Endothelial cell (in vitro differentiated cells): Measurements from ENCODE around the gene GNAI3. TPM values are rescaled to one million over a fixed set of nuclear protein-coding genes. Genes with fewer than 3 reads are reported as not detected.
A peak's percentile ranks its signal among the peaks of the same experiment; 100 is the strongest.

ENCODE experiments used
- DNase-seq: peaks from one replicate; pipeline ENCODE4 v3.0.0; 2021; ENCODE audit warnings: low spot score
- H3K27ac Mint-ChIP-seq: one replicate; pipeline ENCODE4 v1.8.0; 2021; ENCODE audit warnings: mixed read lengths, inconsistent platforms; ENCODE audit not compliant: unreplicated experiment
- H3K27me3 Mint-ChIP-seq: one replicate; pipeline ENCODE4 v1.8.0; 2021; ENCODE audit warnings: mild to moderate bottlenecking, moderate library complexity, mixed read lengths, inconsistent platforms; ENCODE audit not compliant: unreplicated experiment
- H3K36me3 Mint-ChIP-seq: one replicate; pipeline ENCODE4 v1.8.0; 2021; ENCODE audit warnings: mild to moderate bottlenecking, low read depth, mixed read lengths, inconsistent platforms; ENCODE audit not compliant: unreplicated experiment
- H3K4me1 Mint-ChIP-seq: one replicate; pipeline ENCODE4 v1.8.0; 2021; ENCODE audit warnings: mild to moderate bottlenecking, mixed read lengths, inconsistent platforms; ENCODE audit not compliant: unreplicated experiment
- H3K4me3 Mint-ChIP-seq: one replicate; pipeline ENCODE4 v1.8.0; 2021; ENCODE audit warnings: mild to moderate bottlenecking, mixed read lengths, inconsistent platforms; ENCODE audit not compliant: unreplicated experiment
- H3K9me3 Mint-ChIP-seq: one replicate; pipeline ENCODE4 v1.8.0; 2021; ENCODE audit warnings: mixed read lengths, inconsistent platforms; ENCODE audit not compliant: unreplicated experiment
- total RNA-seq: library from RNA; stranded (reverse); fragmentation: NEBNext Ultra II Directional; extraction: Animal tissue kit (Norgen Biotek cat#: 25700); gene quantifications from one replicate; pipeline ENCODE4 v1.2.1, GENCODE V29; 2021; ENCODE audit not compliant: unreplicated experiment
- TF ChIP-seq, protein P1 (sequence below): fragments of 200-600 bp; sonication (generic); IDR thresholded peaks from one replicate; pipeline ENCODE4 v1.5.0; 2021; ENCODE audit warnings: antibody characterized with exemption; ENCODE audit not compliant: unreplicated experiment

GNAI3 gene
- total RNA-seq, 1 donor from 2014 or later = 17.7 TPM

GRCh38 chr1:109627692-109628399 lies 79.4 kb downstream of the GNAI3 start:
- Mint-ChIP-seq H3K36me3 (peaks cover 26% of the 10 kb centered on the region), H3K27me3 (peaks cover 23% of the 10 kb centered on the region), H3K4me3 (peak overlapping the region; percentile 42), H3K9me3 (no peaks in the 10 kb centered on the region), H3K4me1 (peaks cover 6% of the 10 kb centered on the region), H3K27ac (peak overlapping the region; percentile 30)
- no peak for DNase-seq
- TF ChIP-seq, protein P1, sequence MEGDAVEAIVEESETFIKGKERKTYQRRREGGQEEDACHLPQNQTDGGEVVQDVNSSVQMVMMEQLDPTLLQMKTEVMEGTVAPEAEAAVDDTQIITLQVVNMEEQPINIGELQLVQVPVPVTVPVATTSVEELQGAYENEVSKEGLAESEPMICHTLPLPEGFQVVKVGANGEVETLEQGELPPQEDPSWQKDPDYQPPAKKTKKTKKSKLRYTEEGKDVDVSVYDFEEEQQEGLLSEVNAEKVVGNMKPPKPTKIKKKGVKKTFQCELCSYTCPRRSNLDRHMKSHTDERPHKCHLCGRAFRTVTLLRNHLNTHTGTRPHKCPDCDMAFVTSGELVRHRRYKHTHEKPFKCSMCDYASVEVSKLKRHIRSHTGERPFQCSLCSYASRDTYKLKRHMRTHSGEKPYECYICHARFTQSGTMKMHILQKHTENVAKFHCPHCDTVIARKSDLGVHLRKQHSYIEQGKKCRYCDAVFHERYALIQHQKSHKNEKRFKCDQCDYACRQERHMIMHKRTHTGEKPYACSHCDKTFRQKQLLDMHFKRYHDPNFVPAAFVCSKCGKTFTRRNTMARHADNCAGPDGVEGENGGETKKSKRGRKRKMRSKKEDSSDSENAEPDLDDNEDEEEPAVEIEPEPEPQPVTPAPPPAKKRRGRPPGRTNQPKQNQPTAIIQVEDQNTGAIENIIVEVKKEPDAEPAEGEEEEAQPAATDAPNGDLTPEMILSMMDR = no peak

DNA sequence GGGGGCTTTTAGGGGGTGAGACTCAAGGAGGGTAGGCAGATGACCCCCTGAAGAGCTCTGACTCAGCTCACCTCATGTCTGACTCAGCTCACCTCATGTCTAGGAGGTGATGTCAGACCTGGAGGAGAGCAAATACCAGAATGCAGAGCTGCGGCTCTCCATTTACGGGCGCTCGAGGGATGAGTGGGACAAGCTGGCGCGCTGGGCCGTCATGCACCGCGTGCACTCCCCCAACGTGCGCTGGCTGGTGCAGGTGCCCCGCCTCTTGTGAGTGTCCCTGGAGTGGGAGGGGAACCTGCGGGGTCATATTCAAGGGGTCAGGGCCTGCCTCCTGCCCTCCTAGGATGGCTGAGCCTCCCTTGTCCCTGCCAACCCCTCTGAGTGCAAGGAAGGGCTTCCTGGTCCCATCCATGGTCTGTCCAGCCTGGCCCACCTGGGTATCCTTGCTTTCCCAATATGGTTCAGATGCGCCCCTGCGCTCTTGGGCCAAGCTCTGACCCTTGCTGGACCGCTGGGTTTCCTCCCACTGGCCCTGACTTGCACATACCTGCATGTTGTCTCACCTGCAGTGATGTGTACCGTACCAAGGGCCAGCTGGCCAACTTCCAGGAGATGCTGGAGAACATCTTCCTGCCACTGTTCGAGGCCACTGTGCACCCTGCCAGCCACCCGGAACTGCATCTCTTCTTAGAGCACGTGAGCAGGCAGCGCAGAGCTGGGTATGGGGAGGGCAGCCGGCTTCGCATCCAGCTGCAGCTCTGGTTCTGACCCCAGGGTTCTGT lies 80.3 kb downstream of the GNAI3 start:
- no peak overlapping the region for H3K27ac Mint-ChIP-seq
- H3K27me3 Mint-ChIP-seq = peaks cover 23% of the 10 kb centered on the region
- DNase-seq = no peak
- H3K36me3 Mint-ChIP-seq = peaks cover 26% of the 10 kb centered on the region
- TF ChIP-seq, protein P1 = no peak
- no peaks in the 10 kb centered on the region for H3K9me3 Mint-ChIP-seq
- peak overlapping the region; percentile 11 for H3K4me3 Mint-ChIP-seq
- peaks cover 3% of the 10 kb centered on the region for H3K4me1 Mint-ChIP-seq

DNA sequence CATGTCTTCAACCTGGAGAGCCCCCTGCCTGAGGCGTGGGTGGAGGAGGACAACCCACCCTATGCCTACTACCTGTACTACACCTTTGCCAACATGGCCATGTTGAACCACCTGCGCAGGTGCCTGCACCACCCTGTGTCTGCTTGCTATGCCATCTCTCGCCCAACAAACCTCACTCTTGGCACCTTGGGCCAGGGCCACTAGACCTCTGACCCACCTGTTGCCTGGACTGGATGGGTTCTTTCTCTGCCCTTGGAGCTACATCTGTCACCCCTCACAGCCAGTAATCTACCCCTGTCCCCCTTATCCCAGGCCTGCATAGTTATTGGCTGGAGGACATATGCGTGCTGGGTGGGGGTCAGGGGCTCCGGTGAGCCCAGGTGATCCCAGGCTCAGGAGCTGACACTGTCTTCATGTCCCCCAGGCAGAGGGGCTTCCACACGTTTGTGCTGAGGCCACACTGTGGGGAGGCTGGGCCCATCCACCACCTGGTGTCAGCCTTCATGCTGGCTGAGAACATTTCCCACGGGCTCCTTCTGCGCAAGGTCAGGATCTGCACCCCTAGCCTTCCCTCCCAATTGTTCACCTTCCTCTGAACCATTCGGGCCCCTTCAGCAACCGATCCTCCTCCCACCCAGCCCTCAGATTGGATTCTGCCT lies 81.1 kb downstream of the GNAI3 start:
- peaks cover 3% of the 10 kb centered on the region for H3K4me1 Mint-ChIP-seq
- H3K27ac Mint-ChIP-seq = no peak overlapping the region
- no peaks in the 10 kb centered on the region for H3K9me3 Mint-ChIP-seq
- peaks cover 23% of the 10 kb centered on the region for H3K27me3 Mint-ChIP-seq
- H3K4me3 Mint-ChIP-seq = peak overlapping the region; percentile 60
- TF ChIP-seq, protein P1 = no peak
- H3K36me3 Mint-ChIP-seq = peaks cover 26% of the 10 kb centered on the region
- no peak for DNase-seq

- Mint-ChIP-seq H3K27ac (peak overlapping the region; percentile 82), H3K27me3 (peaks cover 21% of the 10 kb centered on the region), H3K9me3 (no peaks in the 10 kb centered on the region), H3K4me3 (no peak overlapping the region), H3K4me1 (peaks cover 3% of the 10 kb centered on the region), H3K36me3 (peaks cover 26% of the 10 kb centered on the region)
- peak; percentile 40 for DNase-seq
- TF ChIP-seq, protein P1 = peak; percentile 63
These were observed 81.9 kb downstream of the GNAI3 start for GRCh38 chr1:109630081-109630897.
